K562 (cell line): ENCODE measurements around the gene FOXD2. TPM values are rescaled to one million over a fixed set of nuclear protein-coding genes. Genes with fewer than 3 reads are reported as not detected.

ENCODE experiments used
- ARHGAP35 ChIP-seq: fragments of 450-650 bp; IDR thresholded peaks from 2 replicates; pipeline ENCODE4 v1.6.1; 2018; ENCODE audit not compliant: partially characterized antibody
- ATF6 ChIP-seq: sonication (generic); formaldehyde crosslinking; IDR thresholded peaks from 2 replicates; pipeline ENCODE4 v1.4.0; 2020; ENCODE audit warnings: mild to moderate bottlenecking, missing genetic modification reagents
- ELF1 ChIP-seq: fragments of 200-800 bp; sonication (Bioruptor generic); IDR thresholded peaks from 2 replicates; pipeline ENCODE4 v1.6.1; 2016; ENCODE audit warnings: missing genetic modification characterization, missing compliant biosample characterization
- FOSL1 ChIP-seq: fragments of 200-800 bp; sonication (Bioruptor generic); conservative IDR thresholded peaks from 2 replicates; pipeline ENCODE4 v1.6.1; 2016; ENCODE audit warnings: missing genetic modification characterization, missing compliant biosample characterization
- HBP1 ChIP-seq: fragments of 450-650 bp; formaldehyde crosslinking; IDR thresholded peaks from 2 replicates; pipeline ENCODE4 v1.4.0; 2022; ENCODE audit warnings: missing genetic modification characterization
- PHF21A ChIP-seq: fragments of 450-650 bp; IDR thresholded peaks from 2 replicates; pipeline ENCODE4 v1.6.1; 2017; ENCODE audit warnings: low read depth, borderline replicate concordance
- RAD21 ChIP-seq, 2 experiments: fragments of 250-450 bp in 1 of 2; fragments of 450-650 bp in 1 of 2; sonication (Bioruptor Pico) in 1 of 2; formaldehyde crosslinking in 1 of 2; IDR thresholded peaks in 1 of 2; conservative IDR thresholded peaks in 1 of 2; 2 replicates each; pipeline versions ENCODE4 v1.4.0 to v1.8.0; 2020 to 2022; ENCODE audit warnings: mild to moderate bottlenecking in 2 of 2, moderate library complexity in 1 of 2
- SNRNP70 ChIP-seq: fragments of 200-400 bp; formaldehyde crosslinking; optimal IDR thresholded peaks from 2 replicates; pipeline ENCODE3; 2017; ENCODE audit warnings: low read depth, low read length
- SP1 ChIP-seq: sonication (generic); formaldehyde crosslinking; IDR thresholded peaks from 2 replicates; pipeline ENCODE4 v1.8.1; 2022; ENCODE audit warnings: mild to moderate bottlenecking, missing genetic modification reagents
- TEAD1 ChIP-seq, 2 experiments: fragments of 450-650 bp in 1 of 2; sonication (generic) in 1 of 2; formaldehyde crosslinking; IDR thresholded peaks; 2 replicates each; pipeline versions ENCODE4 v1.4.0 to v1.8.0; 2020 to 2022; ENCODE audit warnings: mild to moderate bottlenecking in 2 of 2, missing genetic modification reagents in 1 of 2
- THRB ChIP-seq: fragments of 450-650 bp; formaldehyde crosslinking; conservative IDR thresholded peaks from 2 replicates; pipeline ENCODE4 v1.4.0; 2022; ENCODE audit warnings: mild to moderate bottlenecking, missing genetic modification characterization
- TOE1 ChIP-seq, 2 experiments: fragments of 450-650 bp in 1 of 2; sonication (generic) in 1 of 2; formaldehyde crosslinking in 1 of 2; IDR thresholded peaks; 2 replicates each; pipeline versions ENCODE4 v1.7.1 to v1.8.0; 2016 to 2022; ENCODE audit warnings: borderline replicate concordance in 2 of 2, mild to moderate bottlenecking in 2 of 2, antibody characterized with exemption in 1 of 2, inconsistent platforms in 1 of 2, low read depth in 1 of 2, missing genetic modification reagents in 1 of 2, moderate library complexity in 1 of 2
- ZFP91 ChIP-seq: sonication (generic); formaldehyde crosslinking; IDR thresholded peaks from 2 replicates; pipeline ENCODE4 v1.8.0; 2022; ENCODE audit warnings: mild to moderate bottlenecking, missing genetic modification reagents
- ZNF609 ChIP-seq: sonication (generic); formaldehyde crosslinking; IDR thresholded peaks from 2 replicates; pipeline ENCODE4 v1.8.1; 2023; ENCODE audit warnings: missing genetic modification reagents, mild to moderate bottlenecking, borderline replicate concordance
- polyA plus RNA-seq, 8 experiments: library from polyadenylated mRNA; depleted of rRNA in 4 of 8; stranded (reverse) in 5 of 8; unstranded in 3 of 8; fragments of >200 nt; fragmentation: Nextera tagmentation in 2 of 8; fragmentation: Illumina TruSeq in 1 of 8; extraction: Ambion mirVana in 2 of 8; extraction: Trizol in 1 of 8; gene quantifications; 2 replicates each; pipeline versions ENCODE4 v1.2.1 to v1.2.3, GENCODE V29; 2011 to 2014; ENCODE audit warnings: inconsistent platforms in 1 of 8, missing spikeins in 1 of 8
- total RNA-seq, 7 experiments: library from RNA; depleted of rRNA in 6 of 7; stranded (reverse); fragments of >200 nt in 6 of 7; fragmentation: Illumina TruSeq in 2 of 7; extraction: Trizol in 2 of 7; gene quantifications; 2 replicates each; pipeline versions ENCODE4 v1.2.1 to v1.2.3, GENCODE V29; 2011 to 2021; ENCODE audit warnings: low replicate concordance in 1 of 7

The FOXD2 gene
- total and polyA plus RNA-seq, 9 of the 15 experiments (the other 6 are each of a cell fraction or from before 2014, with no cell fraction given) = 0.06 to 1.2 (median 0.22) TPM

- TF ChIP-seq ZNF609 (no peak), SP1 (CRISPR knock-in tag) (no peak), ZFP91 (CRISPR knock-in tag) (no peak), RAD21 (CRISPR knock-in tag; conservative IDR thresholded peaks at IDR 0.05 in 1 of 2, IDR thresholded peaks at IDR 0.05 in 1 of 2) (peak; percentile 49 to 74; a peak in 3 of 4 replicates), ELF1 (tag) (no peak), FOSL1 (tag) (no peak), ATF6 (CRISPR knock-in tag) (no peak), PHF21A (0 out of 2 replicates have a peak, but pooled peaks have one; percentile 20), HBP1 (CRISPR knock-in tag) (0 out of 2 replicates have a peak, but pooled peaks have one; percentile 48), ARHGAP35 (peak; percentile 76), THRB (CRISPR knock-in tag) (0 out of 2 replicates have a peak, but pooled peaks have one; percentile 31), TOE1 (IDR thresholded peaks at IDR 0.05; ENCODE audit: borderline replicate concordance) (peak; percentile 56; the same call in 1 of the 2 replicates), TOE1 (CRISPR knock-in tag; IDR thresholded peaks at IDR 0.05; ENCODE audit: borderline replicate concordance, low read depth) (no peak), SNRNP70 (no peak), TEAD1 (CRISPR knock-in tag; IDR thresholded peaks at IDR 0.05) (no peak)
Measured at GRCh38 chr1:47424336-47424982, 13.4 kb upstream of the FOXD2 start (continued).
